CD14-positive monocyte (primary cell): ENCODE measurements around the gene HSPBAP1. TPM values are rescaled to one million over a fixed set of nuclear protein-coding genes. Genes with fewer than 3 reads are reported as not detected.

ENCODE experiments used
- DNase-seq, 3 donors: peaks; one replicate each; pipeline ENCODE4 v3.0.0-alpha.2; 2011 to 2022
- H2AFZ ChIP-seq: 2 replicates; pipeline ENCODE4 v1.6.0; 2012; ENCODE audit warnings: mild to moderate bottlenecking, low read depth, low read length, inconsistent platforms; ENCODE audit not compliant: insufficient read depth, poor library complexity, severe bottlenecking
- H3K27ac ChIP-seq, 2 donors: 1 replicate in 1 of 2; 2 replicates in 1 of 2; pipeline ENCODE4 v1.5.1; 2012 to 2013; ENCODE audit warnings: low read length in 2 of 2, control low read depth in 1 of 2, inconsistent platforms in 1 of 2, low read depth in 1 of 2, mild to moderate bottlenecking in 1 of 2
- H3K27me3 ChIP-seq, 2 donors: one replicate each; pipeline versions ENCODE4 v1.6.0 to v1.6.1; 2011 to 2013; ENCODE audit warnings: low read length in 2 of 2; ENCODE audit not compliant: control insufficient read depth in 2 of 2, insufficient read depth in 2 of 2
- H3K36me3 ChIP-seq, 2 donors: replicated peaks in 1 of 2; 1 replicate in 1 of 2; 2 replicates in 1 of 2; pipeline versions ENCODE4 v1.5.1 to v1.6.1; 2012 to 2013; ENCODE audit warnings: low read length in 2 of 2, control low read depth in 1 of 2, inconsistent platforms in 1 of 2, mild to moderate bottlenecking in 1 of 2; ENCODE audit not compliant: insufficient read depth in 2 of 2, control insufficient read depth in 1 of 2
- H3K4me1 ChIP-seq, 2 donors: 1 replicate in 1 of 2; 2 replicates in 1 of 2; pipeline versions ENCODE4 v1.5.1 to v1.6.1; 2012 to 2013; ENCODE audit warnings: low read length in 2 of 2, control low read depth in 1 of 2, inconsistent platforms in 1 of 2, mild to moderate bottlenecking in 1 of 2, moderate library complexity in 1 of 2; ENCODE audit not compliant: insufficient read depth in 2 of 2, control insufficient read depth in 1 of 2
- H3K4me2 ChIP-seq: replicated peaks from 2 replicates; pipeline ENCODE3; 2012; ENCODE audit warnings: low read length, moderate library complexity, mild to moderate bottlenecking; ENCODE audit not compliant: poor library complexity, severe bottlenecking; ENCODE audit errors: extremely low read depth
- H3K4me3 ChIP-seq, 3 experiments: fragments of 200-600 bp in 1 of 3; sonication (generic) in 1 of 3; replicated peaks in 1 of 3; 1 replicate in 2 of 3; 2 replicates in 1 of 3; pipeline ENCODE4 v1.5.1; 2011 to 2013; ENCODE audit warnings: low read length in 3 of 3, mild to moderate bottlenecking in 3 of 3, control low read depth in 2 of 3, low read depth in 2 of 3, inconsistent platforms in 1 of 3, moderate library complexity in 1 of 3
- H3K79me2 ChIP-seq: 2 replicates; pipeline ENCODE4 v1.6.0; 2012; ENCODE audit warnings: mild to moderate bottlenecking, control low read depth, inconsistent platforms, low read length, moderate library complexity; ENCODE audit not compliant: insufficient read depth
- H3K9ac ChIP-seq: 2 replicates; pipeline ENCODE4 v1.6.0; 2017; ENCODE audit warnings: low read length, mild to moderate bottlenecking; ENCODE audit not compliant: insufficient read depth, poor library complexity, severe bottlenecking
- H3K9me3 ChIP-seq, 2 donors: replicated peaks in 1 of 2; 1 replicate in 1 of 2; 2 replicates in 1 of 2; pipeline versions ENCODE4 v1.5.1 to v1.6.1; 2012 to 2013; ENCODE audit warnings: low read length in 2 of 2, control low read depth in 1 of 2; ENCODE audit not compliant: control insufficient read depth in 1 of 2, insufficient read depth in 1 of 2
- H4K20me1 ChIP-seq: 2 replicates; pipeline ENCODE4 v1.6.0; 2012; ENCODE audit warnings: mild to moderate bottlenecking, low read length, control low read depth, moderate library complexity; ENCODE audit not compliant: insufficient read depth
- H3K27ac Mint-ChIP-seq, 7 donors: one replicate each; pipeline ENCODE4 v1.8.0; 2020; ENCODE audit warnings: mild to moderate bottlenecking in 7 of 7, mixed read lengths in 7 of 7, moderate library complexity in 6 of 7, inconsistent platforms in 2 of 7
- H3K27me3 Mint-ChIP-seq, 3 donors: one replicate each; pipeline ENCODE4 v1.8.0; 2021 to 2022; ENCODE audit warnings: low read depth in 3 of 3, mild to moderate bottlenecking in 3 of 3, mixed read lengths in 3 of 3, moderate library complexity in 3 of 3, inconsistent platforms in 1 of 3
- H3K36me3 Mint-ChIP-seq, 2 donors: one replicate each; pipeline ENCODE4 v1.8.0; 2020; ENCODE audit warnings: mixed read lengths in 2 of 2, inconsistent platforms in 1 of 2, mild to moderate bottlenecking in 1 of 2
- H3K4me1 Mint-ChIP-seq: one replicate; pipeline ENCODE4 v1.8.0; 2020; ENCODE audit warnings: mild to moderate bottlenecking, mixed read lengths
- H3K4me3 Mint-ChIP-seq, 2 donors: one replicate each; pipeline ENCODE4 v1.8.0; 2020; ENCODE audit warnings: mild to moderate bottlenecking in 2 of 2, mixed read lengths in 2 of 2, moderate library complexity in 1 of 2
- H3K9me3 Mint-ChIP-seq, 7 donors: one replicate each; pipeline ENCODE4 v1.8.0; 2020 to 2022; ENCODE audit warnings: mixed read lengths in 7 of 7, mild to moderate bottlenecking in 6 of 7, moderate library complexity in 6 of 7, inconsistent platforms in 2 of 7
- CTCF ChIP-seq: fragments of 200-600 bp; IDR thresholded peaks from one replicate; pipeline ENCODE4 v1.8.0; 2022; ENCODE audit warnings: antibody characterized with exemption, mild to moderate bottlenecking
- whole genome bisulfite sequencing: methylation state at CpG from one replicate; pipeline ENCODE4 v1.1.5; 2013; ENCODE audit warnings: missing lambda C conversion rate; ENCODE audit not compliant: insufficient coverage; 5-methylcytosine and 5-hydroxymethylcytosine counted together
- intact Hi-C, 2 donors: fragments of 100-400 bp; cut with micrococcal nuclease; formaldehyde crosslinking; loops; one replicate each; pipeline versions ENCODE4 v1.15.0 to v1.15.1; 2023
- polyA plus RNA-seq, 3 donors: library from polyadenylated mRNA; depleted of rRNA in 1 of 3; unstranded in 2 of 3; stranded (reverse) in 1 of 3; fragments of 300-500 nt in 2 of 3; fragments of >200 nt in 1 of 3; fragmentation: Illumina TruSeq in 2 of 3; gene quantifications; 1 replicate in 2 of 3; 2 replicates in 1 of 3; pipeline ENCODE4 v1.2.3, GENCODE V29; 2012 to 2021

Gene HSPBAP1
- polyA plus RNA-seq, 3 donors: 11.7 to 48.2 (median 11.9) TPM

GRCh38 chr3:122800706-122801237 lies 7.1 kb upstream of the HSPBAP1 start:
- H3K9ac ChIP-seq: no peak overlapping the region

GRCh38 chr3:122800031-122800430 lies 6.4 kb upstream of the HSPBAP1 start:
- intact Hi-C loops: no loop called here
- 100% methylated on average over 1 of the region's 1 CpG for WGBS

More at GRCh38 chr3:122800706-122801237, 7.1 kb upstream of the HSPBAP1 start:
- H3K79me2 ChIP-seq: peaks cover 99% of the 10 kb centered on the region
- Mint-ChIP-seq H3K9me3 (no peaks in the 10 kb centered on the region), H3K27me3 (no peaks in the 10 kb centered on the region), H3K4me3 (no peak overlapping the region), H3K36me3 (peaks cover 19 to 25% of the 10 kb centered on the region in 2 donors), H3K4me1 (peaks cover 34% of the 10 kb centered on the region), H3K27ac (no peak overlapping the region)
- DNase-seq: peak in 1 of 3 donors; percentile 10
- H3K4me2 ChIP-seq: peak overlapping the region; percentile 14
- no peak overlapping the region for H2AFZ ChIP-seq
- peaks cover 3 to 28% of the 10 kb centered on the region in 2 donors for H3K36me3 ChIP-seq
- TF ChIP-seq CTCF: no peak
- H3K4me3 ChIP-seq: no peak overlapping the region
- 58% methylated on average over 2 of the region's 3 CpGs for WGBS
- H3K4me1 ChIP-seq: peaks cover 39 to 42% of the 10 kb centered on the region in 2 donors
- H3K27me3 ChIP-seq: no peaks in the 10 kb centered on the region
- intact Hi-C loops: no loop called here
- no peaks in the 10 kb centered on the region for H3K9me3 ChIP-seq
- peaks cover 84% of the 10 kb centered on the region for H4K20me1 ChIP-seq
- H3K27ac ChIP-seq: peak overlapping the region in 1 of 2 donors; percentile 63

More at GRCh38 chr3:122800031-122800430, 6.4 kb upstream of the HSPBAP1 start:
- Histone ChIP-seq H3K4me3 (no peak overlapping the region), H3K4me1 (peaks cover 40 to 44% of the 10 kb centered on the region in 2 donors), H3K36me3 (peaks cover 3 to 28% of the 10 kb centered on the region in 2 donors), H3K9ac (no peak overlapping the region), H4K20me1 (peaks cover 77% of the 10 kb centered on the region), H3K27me3 (no peaks in the 10 kb centered on the region), H3K27ac (peak overlapping the region in 1 of 2 donors; percentile 34), H2AFZ (no peak overlapping the region), H3K9me3 (no peaks in the 10 kb centered on the region), H3K79me2 (peaks cover 99% of the 10 kb centered on the region), H3K4me2 (no peak overlapping the region)
- Mint-ChIP-seq H3K4me1 (peaks cover 30% of the 10 kb centered on the region), H3K9me3 (peaks cover 0 to 2% (median 0%) of the 10 kb centered on the region in 7 donors), H3K4me3 (no peak overlapping the region), H3K27me3 (no peaks in the 10 kb centered on the region), H3K27ac (no peak overlapping the region), H3K36me3 (peaks cover 19 to 25% of the 10 kb centered on the region in 2 donors)
- no peak for DNase-seq
- TF ChIP-seq CTCF: no peak
